Measurements from ENCODE around the gene LRRTM2. TPM values are rescaled to one million over a fixed set of nuclear protein-coding genes. Genes with fewer than 3 reads are reported as not detected.

LRRTM2 gene
- total RNA-seq, 4 donors from 2014 or later, result 0.20 to 3.7 (median 0.81) TPM

DNA sequence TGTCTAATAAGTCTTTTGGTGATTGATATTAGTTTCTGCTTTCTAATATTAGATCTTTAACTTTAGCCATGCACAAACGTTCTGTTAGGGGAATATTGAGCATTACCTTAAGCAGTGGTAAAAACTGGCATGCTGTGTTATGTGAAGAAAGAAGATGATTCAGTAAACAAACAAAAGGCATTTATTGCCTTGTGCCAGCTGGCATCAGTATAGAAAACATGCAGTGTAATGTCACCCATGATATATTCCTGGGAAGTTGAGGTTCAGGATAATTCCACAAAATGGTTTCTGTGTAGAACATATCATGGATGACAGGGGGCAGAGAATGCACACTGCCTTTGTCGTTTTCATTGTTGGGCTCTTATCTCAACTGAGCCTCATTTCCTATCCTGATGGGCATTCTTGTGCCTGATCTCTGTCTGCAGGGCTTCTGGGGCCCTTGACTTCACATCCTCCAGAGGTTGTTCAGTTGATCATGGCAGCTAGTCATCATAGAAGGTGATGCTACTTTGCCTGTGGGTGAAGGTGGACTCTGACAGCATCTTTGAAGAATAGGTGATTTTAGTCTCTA, 24.2 kb downstream of the LRRTM2 start:
- Histone ChIP-seq H3K27ac (no peak overlapping the region), H3K36me3 (peaks cover 0 to 7% (median 0%) of the 10 kb centered on the region in 3 donors), H3K4me3 (no peak overlapping the region), H3K4me1 (peaks cover 0 to 75% (median 8%) of the 10 kb centered on the region in 4 donors), H3K9me3 (no peaks in the 10 kb centered on the region), H3K27me3 (no peaks in the 10 kb centered on the region)
- 30 to 41% methylated on average over 2 of the region's 2 CpGs for WGBS, 2 donors
- DNase-seq (ENCODE audit: low spot score in 2 of 2), result no peak
- TF ChIP-seq POLR2A (IDR thresholded peaks at IDR 0.05) (no peak), EP300 (IDR thresholded peaks at IDR 0.05) (no peak)
- TF ChIP-seq, protein P1, sequence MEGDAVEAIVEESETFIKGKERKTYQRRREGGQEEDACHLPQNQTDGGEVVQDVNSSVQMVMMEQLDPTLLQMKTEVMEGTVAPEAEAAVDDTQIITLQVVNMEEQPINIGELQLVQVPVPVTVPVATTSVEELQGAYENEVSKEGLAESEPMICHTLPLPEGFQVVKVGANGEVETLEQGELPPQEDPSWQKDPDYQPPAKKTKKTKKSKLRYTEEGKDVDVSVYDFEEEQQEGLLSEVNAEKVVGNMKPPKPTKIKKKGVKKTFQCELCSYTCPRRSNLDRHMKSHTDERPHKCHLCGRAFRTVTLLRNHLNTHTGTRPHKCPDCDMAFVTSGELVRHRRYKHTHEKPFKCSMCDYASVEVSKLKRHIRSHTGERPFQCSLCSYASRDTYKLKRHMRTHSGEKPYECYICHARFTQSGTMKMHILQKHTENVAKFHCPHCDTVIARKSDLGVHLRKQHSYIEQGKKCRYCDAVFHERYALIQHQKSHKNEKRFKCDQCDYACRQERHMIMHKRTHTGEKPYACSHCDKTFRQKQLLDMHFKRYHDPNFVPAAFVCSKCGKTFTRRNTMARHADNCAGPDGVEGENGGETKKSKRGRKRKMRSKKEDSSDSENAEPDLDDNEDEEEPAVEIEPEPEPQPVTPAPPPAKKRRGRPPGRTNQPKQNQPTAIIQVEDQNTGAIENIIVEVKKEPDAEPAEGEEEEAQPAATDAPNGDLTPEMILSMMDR (IDR thresholded peaks at IDR 0.05), result no peak

DNA sequence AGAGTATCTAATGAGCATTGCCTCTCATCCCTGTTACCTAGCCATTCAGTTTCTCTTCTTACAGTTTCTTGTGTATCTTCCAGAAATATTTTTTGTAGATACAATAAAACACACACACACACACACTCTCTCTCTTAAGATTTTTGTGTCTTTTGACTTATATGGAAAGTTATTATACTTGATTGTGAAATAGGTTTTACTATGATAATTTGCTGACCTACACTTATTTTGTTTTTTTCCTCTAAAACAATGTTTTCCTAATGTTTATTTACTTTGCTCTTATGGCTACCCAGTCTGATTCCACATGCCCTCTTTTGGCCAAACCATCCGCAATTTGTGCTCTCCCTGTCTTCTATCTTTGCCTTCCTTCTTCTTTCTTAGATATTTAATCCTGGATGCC, 25.3 kb downstream of the LRRTM2 start:
- Histone ChIP-seq H3K4me3 (no peak overlapping the region), H3K27me3 (no peaks in the 10 kb centered on the region), H3K4me1 (peaks cover 0 to 82% (median 13%) of the 10 kb centered on the region in 4 donors), H3K9me3 (no peaks in the 10 kb centered on the region), H3K27ac (no peak overlapping the region), H3K36me3 (peaks cover 0 to 7% (median 0%) of the 10 kb centered on the region in 3 donors)
- no peak for TF ChIP-seq POLR2A (IDR thresholded peaks at IDR 0.05)
- TF ChIP-seq EP300 (IDR thresholded peaks at IDR 0.05), result no peak
- TF ChIP-seq, protein P1 (IDR thresholded peaks at IDR 0.05), result no peak
- no peak for DNase-seq (ENCODE audit: low spot score in 2 of 2)
- 74 to 76% methylated on average over 1 of the region's 1 CpG for WGBS, 2 donors

DNA sequence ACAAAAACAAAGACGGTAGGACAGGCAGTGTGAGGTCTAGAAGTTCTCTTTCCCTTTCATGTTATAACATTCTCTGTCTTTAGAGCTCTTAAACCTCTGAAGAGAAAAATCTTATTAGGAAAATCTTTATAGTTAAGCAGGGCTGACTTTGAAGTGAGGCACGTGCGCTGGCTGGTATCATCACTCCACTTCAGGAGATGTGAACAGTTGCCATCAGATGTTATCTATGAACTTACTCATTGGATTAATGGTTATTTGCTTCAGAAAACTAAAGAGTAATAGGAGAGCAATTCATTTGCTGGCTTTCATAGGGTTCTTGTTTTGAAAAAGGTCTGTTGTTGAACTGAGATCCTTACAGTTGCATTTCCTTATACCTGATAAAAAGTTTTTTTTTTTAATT, 25.7 kb downstream of the LRRTM2 start:
- Histone ChIP-seq H3K9me3 (no peaks in the 10 kb centered on the region), H3K4me1 (peaks cover 0 to 82% (median 17%) of the 10 kb centered on the region in 4 donors), H3K27me3 (no peaks in the 10 kb centered on the region), H3K4me3 (no peak overlapping the region), H3K36me3 (peaks cover 0 to 7% (median 0%) of the 10 kb centered on the region in 3 donors), H3K27ac (no peak overlapping the region)
- TF ChIP-seq, protein P1 (IDR thresholded peaks at IDR 0.05), result no peak
- TF ChIP-seq POLR2A (IDR thresholded peaks at IDR 0.05), result no peak
- no peak for TF ChIP-seq EP300 (IDR thresholded peaks at IDR 0.05)
- DNase-seq (ENCODE audit: low spot score in 2 of 2), result no peak
- WGBS, 2 donors, result 39 to 49% methylated on average over 3 of the region's 3 CpGs

DNA sequence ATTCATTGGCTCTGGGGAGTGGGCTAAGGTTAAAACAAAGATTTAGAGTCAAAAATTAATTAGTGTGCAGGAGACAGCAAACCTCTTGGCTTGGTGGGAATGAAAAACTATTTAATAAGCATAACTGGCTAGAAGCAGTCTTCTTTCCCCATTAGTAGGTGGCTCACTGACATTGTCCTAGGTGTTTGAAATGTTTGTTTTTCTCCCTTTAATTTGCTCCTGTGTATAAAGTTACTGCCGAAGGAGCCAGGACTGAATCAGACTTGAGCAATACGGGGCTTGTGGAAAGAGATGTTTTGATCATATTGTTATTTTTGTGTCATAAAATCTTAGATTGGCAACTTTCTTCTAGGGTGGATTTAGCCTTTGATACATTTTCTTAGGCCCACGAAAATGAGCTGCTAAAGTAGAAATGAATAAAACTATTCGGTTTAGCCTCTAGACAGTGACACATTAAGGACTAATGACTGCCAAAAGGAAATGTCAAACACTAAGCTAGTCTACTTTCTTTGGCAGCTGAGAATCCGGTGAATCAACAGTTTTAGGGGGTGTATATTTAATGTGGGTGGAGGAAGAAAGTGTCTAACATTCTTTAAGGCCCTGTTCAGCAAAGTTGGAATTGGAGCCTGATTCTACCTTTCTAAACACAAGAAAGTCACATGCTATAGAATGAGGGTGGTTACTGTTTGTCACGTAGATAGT, 30.2 kb downstream of the LRRTM2 start:
- WGBS, 2 donors, result 18 to 23% methylated on average over 6 of the region's 6 CpGs
- Histone ChIP-seq H3K36me3 (no peaks in the 10 kb centered on the region), H3K4me3 (no peak overlapping the region), H3K27ac (peak overlapping the region in 3 of 4 donors; percentile 2 to 79 (median 74)), H3K4me1 (peaks cover 0 to 80% (median 35%) of the 10 kb centered on the region in 4 donors), H3K9me3 (no peaks in the 10 kb centered on the region), H3K27me3 (no peaks in the 10 kb centered on the region)
- TF ChIP-seq EP300 (IDR thresholded peaks at IDR 0.05), result no peak
- DNase-seq (ENCODE audit: low spot score in 2 of 2), result no peak

DNA sequence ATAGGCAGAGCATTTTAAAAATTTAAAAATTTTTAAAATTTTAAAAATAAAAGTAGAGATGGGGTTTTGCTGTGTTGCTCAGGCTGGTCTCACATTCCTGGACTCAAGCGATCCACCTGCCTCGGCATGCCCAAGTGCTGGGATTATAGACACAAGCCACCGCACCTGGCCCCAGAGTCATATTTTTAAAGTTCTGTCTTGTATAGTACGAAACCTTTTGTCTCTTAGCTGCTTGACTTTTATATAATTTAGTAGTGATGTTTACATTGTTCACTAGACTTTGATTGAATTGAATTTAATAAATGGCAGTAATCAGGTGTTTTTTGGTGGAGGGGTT, 31.0 kb downstream of the LRRTM2 start:
- 87 to 91% methylated on average over 4 of the region's 4 CpGs for WGBS, 2 donors
- no peaks in the 10 kb centered on the region for H3K36me3 ChIP-seq
- peak overlapping the region in 3 of 4 donors; percentile 2 to 79 (median 74) for H3K27ac ChIP-seq
- no peaks in the 10 kb centered on the region for H3K9me3 ChIP-seq
- peaks cover 0 to 77% (median 33%) of the 10 kb centered on the region in 4 donors for H3K4me1 ChIP-seq
- no peaks in the 10 kb centered on the region for H3K27me3 ChIP-seq
- TF ChIP-seq, protein P1 (IDR thresholded peaks at IDR 0.05), result no peak
- no peak for TF ChIP-seq EP300 (IDR thresholded peaks at IDR 0.05)
- no peak for TF ChIP-seq POLR2A (IDR thresholded peaks at IDR 0.05)
- no peak for DNase-seq (ENCODE audit: low spot score in 2 of 2)
- H3K4me3 ChIP-seq, result no peak overlapping the region

Measured in tibial nerve (tissue), 4 donors.